IPS-15b (cell line): ENCODE data around the gene PARS2.

Experiments used
- H3K27me3 ChIP-seq: one replicate; pipeline ENCODE4 v1.6.1; 2013; ENCODE audit warnings: low read length; ENCODE audit not compliant: control insufficient read depth, insufficient read depth
- H3K36me3 ChIP-seq: one replicate; pipeline ENCODE4 v1.6.1; 2013; ENCODE audit warnings: low read length; ENCODE audit not compliant: control insufficient read depth, insufficient read depth
- H3K4me1 ChIP-seq: one replicate; pipeline ENCODE4 v1.6.1; 2013; ENCODE audit warnings: mild to moderate bottlenecking, low read length; ENCODE audit not compliant: control insufficient read depth, insufficient read depth
- H3K4me3 ChIP-seq: one replicate; pipeline ENCODE4 v1.5.1; 2013; ENCODE audit warnings: low read depth, low read length
- H3K9ac ChIP-seq: one replicate; pipeline ENCODE4 v1.6.1; 2013; ENCODE audit warnings: low read depth, mild to moderate bottlenecking, low read length
- H3K9me3 ChIP-seq: one replicate; pipeline ENCODE4 v1.6.1; 2013; ENCODE audit warnings: mild to moderate bottlenecking, low read length; ENCODE audit not compliant: control insufficient read depth, insufficient read depth

The PARS2 gene

GRCh38 chr1:54742282-54742681 is 22.0 kb downstream of the PARS2 start:
- H3K4me1 ChIP-seq: no peaks in the 10 kb centered on the region
- no peaks in the 10 kb centered on the region for H3K27me3 ChIP-seq
- H3K9me3 ChIP-seq: no peaks in the 10 kb centered on the region
- H3K36me3 ChIP-seq: peaks cover 24% of the 10 kb centered on the region
- no peak overlapping the region for H3K4me3 ChIP-seq
- H3K9ac ChIP-seq: no peak overlapping the region

DNA sequence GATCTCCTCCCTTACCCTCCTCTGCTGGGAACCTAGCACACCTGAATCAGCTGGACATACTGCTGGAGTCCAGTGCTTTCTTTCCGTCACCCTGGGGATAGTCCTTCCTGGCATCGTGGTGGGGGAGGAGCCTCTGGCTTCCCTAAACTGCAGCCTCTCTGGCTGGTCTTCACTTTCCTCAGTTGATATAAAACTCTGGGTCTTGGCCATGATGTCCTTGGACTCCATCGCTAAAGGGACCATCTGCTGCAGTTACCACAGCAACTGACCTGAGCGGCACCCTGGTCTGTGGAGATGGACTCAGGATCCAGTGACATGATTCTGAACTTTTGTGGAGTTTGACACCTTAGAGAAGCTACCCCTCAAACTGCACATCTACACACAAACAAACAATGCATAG is 22.8 kb downstream of the PARS2 start:
- no peaks in the 10 kb centered on the region for H3K9me3 ChIP-seq
- peaks cover 26% of the 10 kb centered on the region for H3K36me3 ChIP-seq
- H3K9ac ChIP-seq: no peak overlapping the region
- H3K4me1 ChIP-seq: no peaks in the 10 kb centered on the region
- H3K27me3 ChIP-seq: no peaks in the 10 kb centered on the region
- no peak overlapping the region for H3K4me3 ChIP-seq

DNA sequence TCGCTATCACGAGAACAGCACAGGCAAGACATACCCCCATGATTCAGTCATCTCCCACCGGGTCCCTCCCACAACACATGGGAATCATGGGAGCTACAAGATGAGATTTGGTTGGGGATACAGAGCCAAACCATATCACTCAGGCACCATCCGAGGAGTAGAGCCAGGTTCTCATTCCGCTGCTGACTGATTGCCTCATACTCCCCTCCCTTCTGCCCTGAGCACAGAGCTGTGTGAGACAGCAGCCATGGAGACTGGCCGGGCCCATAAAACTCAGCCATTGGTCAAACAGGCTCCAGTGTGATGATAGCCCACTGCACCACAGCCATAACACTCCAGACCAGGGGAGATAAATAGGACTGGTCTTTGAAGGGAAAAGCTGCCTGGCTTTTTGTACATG is 26.1 kb downstream of the PARS2 start:
- no peaks in the 10 kb centered on the region for H3K4me1 ChIP-seq
- peaks cover 26% of the 10 kb centered on the region for H3K36me3 ChIP-seq
- H3K9ac ChIP-seq: no peak overlapping the region
- H3K9me3 ChIP-seq: no peaks in the 10 kb centered on the region
- H3K27me3 ChIP-seq: no peaks in the 10 kb centered on the region
- no peak overlapping the region for H3K4me3 ChIP-seq

- Histone ChIP-seq H3K36me3 (peaks cover 21% of the 10 kb centered on the region), H3K9me3 (no peaks in the 10 kb centered on the region), H3K9ac (no peak overlapping the region), H3K27me3 (no peaks in the 10 kb centered on the region), H3K4me3 (no peak overlapping the region), H3K4me1 (no peaks in the 10 kb centered on the region)
Measured at GRCh38 chr1:54736685-54737084, 27.6 kb downstream of the PARS2 start.

DNA sequence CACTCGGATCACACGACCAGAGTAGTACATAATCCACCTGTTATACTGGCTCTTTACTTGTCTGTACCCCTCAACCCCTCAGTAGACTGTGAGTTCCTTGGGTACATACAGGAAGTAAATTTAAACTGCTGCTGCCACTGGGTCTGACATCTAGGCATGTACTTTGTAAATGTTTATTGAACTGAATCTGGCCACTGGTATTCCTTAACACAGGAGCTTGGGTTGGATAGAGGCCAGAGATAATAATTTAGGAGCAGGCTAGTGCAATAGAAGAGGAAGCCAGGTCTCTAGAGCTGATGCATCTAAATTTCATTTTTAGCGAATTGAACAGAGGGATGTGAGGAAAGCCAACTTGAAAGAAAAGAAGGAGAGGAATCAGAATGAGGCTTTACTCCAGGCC is 36.3 kb downstream of the PARS2 start:
- no peak overlapping the region for H3K4me3 ChIP-seq
- no peaks in the 10 kb centered on the region for H3K4me1 ChIP-seq
- no peaks in the 10 kb centered on the region for H3K9me3 ChIP-seq
- no peak overlapping the region for H3K9ac ChIP-seq
- H3K36me3 ChIP-seq: peaks cover 22% of the 10 kb centered on the region
- no peaks in the 10 kb centered on the region for H3K27me3 ChIP-seq

- H3K9me3 ChIP-seq: no peaks in the 10 kb centered on the region
- H3K4me3 ChIP-seq: no peak overlapping the region
- H3K27me3 ChIP-seq: no peaks in the 10 kb centered on the region
- peaks cover 12% of the 10 kb centered on the region for H3K36me3 ChIP-seq
- no peaks in the 10 kb centered on the region for H3K4me1 ChIP-seq
- H3K9ac ChIP-seq: no peak overlapping the region
Measured at GRCh38 chr1:54724771-54725170, 39.6 kb downstream of the PARS2 start.

GRCh38 chr1:54723985-54724384 is 40.3 kb downstream of the PARS2 start:
- Histone ChIP-seq H3K4me3 (no peak overlapping the region), H3K27me3 (no peaks in the 10 kb centered on the region), H3K4me1 (no peaks in the 10 kb centered on the region), H3K36me3 (peaks cover 12% of the 10 kb centered on the region), H3K9ac (no peak overlapping the region), H3K9me3 (no peaks in the 10 kb centered on the region)

GRCh38 chr1:54721719-54722118 is 42.6 kb downstream of the PARS2 start:
- Histone ChIP-seq H3K9ac (no peak overlapping the region), H3K4me1 (peaks cover under 1% of the 10 kb centered on the region), H3K4me3 (no peak overlapping the region), H3K27me3 (no peaks in the 10 kb centered on the region), H3K36me3 (peaks cover 14% of the 10 kb centered on the region), H3K9me3 (no peaks in the 10 kb centered on the region)

GRCh38 chr1:54716299-54717047 is 47.9 kb downstream of the PARS2 start:
- Histone ChIP-seq H3K36me3 (peaks cover 4% of the 10 kb centered on the region), H3K4me1 (peaks cover 3% of the 10 kb centered on the region), H3K9ac (peak overlapping the region; percentile 79), H3K27me3 (peaks cover 7% of the 10 kb centered on the region), H3K4me3 (peak overlapping the region; percentile 64), H3K9me3 (no peaks in the 10 kb centered on the region)

DNA sequence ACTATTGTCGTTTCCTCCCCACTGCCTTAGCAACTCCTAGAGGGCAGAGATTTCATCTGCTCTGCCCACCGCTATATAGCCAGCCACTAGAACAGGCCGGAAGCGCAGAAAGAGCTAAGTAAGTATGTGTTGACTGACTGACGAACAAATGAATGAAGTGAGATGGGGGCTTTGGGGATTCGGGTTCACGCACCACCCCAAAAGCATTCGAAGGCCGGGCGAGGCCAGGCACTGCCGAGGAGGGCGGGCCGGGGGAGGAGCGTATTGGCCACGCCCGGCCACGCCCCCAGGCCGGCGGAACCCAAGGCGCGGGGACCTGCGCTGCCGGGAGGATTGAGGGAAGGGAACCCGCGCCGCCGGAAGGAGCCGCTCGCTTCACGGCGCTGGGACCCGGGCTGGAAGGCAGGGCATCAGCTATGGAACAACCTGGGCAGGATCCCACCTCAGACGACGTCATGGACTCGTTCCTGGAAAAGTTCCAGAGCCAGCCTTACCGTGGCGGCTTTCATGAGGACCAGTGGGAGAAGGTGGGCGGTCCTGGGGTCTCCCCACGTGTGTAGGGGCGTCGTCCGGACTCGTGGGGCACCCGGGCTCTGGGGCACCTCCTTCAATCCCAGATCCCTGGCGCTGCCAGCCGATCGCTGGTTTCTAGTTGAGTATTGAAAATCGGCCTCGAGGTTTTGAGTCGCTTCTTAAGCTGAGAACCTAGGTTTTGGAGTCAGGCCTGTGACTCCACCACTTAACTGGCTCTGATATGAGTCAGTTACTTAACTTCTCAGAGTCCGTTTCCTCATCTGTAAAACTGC is 48.6 kb downstream of the PARS2 start, which contains the start of gene TTC4:
TTC4 (plus strand) TSS at position 369 of the 806 bp plus-strand sequence; CDS start at position 417, 48 bp downstream.
- H3K9ac ChIP-seq: peak within 1 kb of the TSS; percentile 79

GRCh38 chr1:54714881-54715492 is 49.3 kb downstream of the PARS2 start:
- Histone ChIP-seq H3K9ac (no peak overlapping the region), H3K4me1 (peaks cover 3% of the 10 kb centered on the region), H3K36me3 (peaks cover 2% of the 10 kb centered on the region), H3K27me3 (peaks cover 7% of the 10 kb centered on the region), H3K4me3 (peak overlapping the region; percentile 64), H3K9me3 (no peaks in the 10 kb centered on the region)

More for the DNA sequence above, 48.6 kb downstream of the PARS2 start, which contains the start of gene TTC4:
- H3K9me3 ChIP-seq: no peaks in the 10 kb centered on the region
- H3K4me3 ChIP-seq: peak within 1 kb of the TSS; percentile 64
- peaks cover 3% of the 10 kb centered on the region for H3K4me1 ChIP-seq
- H3K36me3 ChIP-seq: peaks cover 4% of the 10 kb centered on the region
- H3K27me3 ChIP-seq: peaks cover 7% of the 10 kb centered on the region
